ENCODE data around the gene RRAD.

The RRAD gene

DNA sequence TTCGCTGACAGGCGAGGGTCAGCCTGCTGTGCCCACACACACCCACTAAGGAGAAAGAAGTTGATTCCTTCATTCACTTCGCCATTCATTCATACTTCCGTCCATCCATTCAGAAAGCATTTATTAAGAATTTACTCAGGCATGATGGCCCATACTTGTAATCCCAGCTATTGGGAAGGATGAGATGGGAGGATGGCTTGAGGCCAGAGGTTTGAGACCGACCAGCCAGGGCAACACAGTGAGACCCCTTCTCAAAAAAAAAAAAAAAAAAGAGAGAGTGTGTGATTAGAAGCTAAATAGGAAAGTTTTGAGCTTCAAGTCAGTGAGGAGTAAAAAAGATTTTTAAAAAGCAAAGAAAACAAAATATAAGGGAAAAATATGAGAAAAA, 18.7 kb upstream of the RRAD start:
- DNase-seq (ENCODE audit: low read depth) = no peak
- no peak for TF ChIP-seq CTCF (IDR thresholded peaks at IDR 0.05; ENCODE audit: insufficient read depth, low read depth, low read length, missing control alignments)
- H3K4me3 ChIP-seq (ENCODE audit: low read depth, low read length) = no peak overlapping the region

- no peak for TF ChIP-seq CTCF (IDR thresholded peaks at IDR 0.05; ENCODE audit: insufficient read depth, low read depth, low read length, missing control alignments)
- no peak overlapping the region for H3K4me3 ChIP-seq (ENCODE audit: low read depth, low read length)
- no peak for DNase-seq (ENCODE audit: low read depth)
These were observed 18.2 kb upstream of the RRAD start for GRCh38 chr16:66943426-66944053.

DNA sequence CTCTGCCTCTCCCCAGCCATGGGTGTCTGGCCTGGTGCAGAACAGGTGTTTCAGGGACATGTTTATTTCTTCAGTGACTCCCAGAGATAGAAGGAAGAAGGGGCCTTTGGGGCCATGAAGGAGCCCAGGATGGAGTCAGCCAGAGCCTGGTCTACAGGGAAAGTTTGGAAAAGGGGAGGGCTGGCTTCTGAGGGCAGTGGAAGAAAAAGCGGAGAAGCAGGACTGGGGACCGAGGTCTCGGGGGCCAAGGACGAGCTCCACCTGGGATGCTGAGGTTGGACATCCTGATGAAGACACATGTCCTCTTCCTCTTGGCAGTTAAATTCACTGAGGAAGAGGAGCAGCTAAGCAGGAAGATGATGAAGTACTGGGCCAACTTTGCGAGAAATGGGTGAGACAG, 17.6 kb upstream of the RRAD start:
- no peak for TF ChIP-seq CTCF (IDR thresholded peaks at IDR 0.05; ENCODE audit: insufficient read depth, low read depth, low read length, missing control alignments)
- H3K4me3 ChIP-seq (ENCODE audit: low read depth, low read length) = no peak overlapping the region
- DNase-seq (ENCODE audit: low read depth) = no peak

- TF ChIP-seq CTCF (IDR thresholded peaks at IDR 0.05; ENCODE audit: insufficient read depth, low read depth, low read length, missing control alignments) = no peak
- H3K4me3 ChIP-seq (ENCODE audit: low read depth, low read length) = no peak overlapping the region
- no peak for DNase-seq (ENCODE audit: low read depth)
These were observed 14.9 kb upstream of the RRAD start for GRCh38 chr16:66940236-66940635.

- DNase-seq (ENCODE audit: low read depth) = no peak
- TF ChIP-seq CTCF (IDR thresholded peaks at IDR 0.05; ENCODE audit: insufficient read depth, low read depth, low read length, missing control alignments) = no peak
- no peak overlapping the region for H3K4me3 ChIP-seq (ENCODE audit: low read depth, low read length)
These were observed 14.0 kb upstream of the RRAD start for GRCh38 chr16:66939366-66939765.

DNA sequence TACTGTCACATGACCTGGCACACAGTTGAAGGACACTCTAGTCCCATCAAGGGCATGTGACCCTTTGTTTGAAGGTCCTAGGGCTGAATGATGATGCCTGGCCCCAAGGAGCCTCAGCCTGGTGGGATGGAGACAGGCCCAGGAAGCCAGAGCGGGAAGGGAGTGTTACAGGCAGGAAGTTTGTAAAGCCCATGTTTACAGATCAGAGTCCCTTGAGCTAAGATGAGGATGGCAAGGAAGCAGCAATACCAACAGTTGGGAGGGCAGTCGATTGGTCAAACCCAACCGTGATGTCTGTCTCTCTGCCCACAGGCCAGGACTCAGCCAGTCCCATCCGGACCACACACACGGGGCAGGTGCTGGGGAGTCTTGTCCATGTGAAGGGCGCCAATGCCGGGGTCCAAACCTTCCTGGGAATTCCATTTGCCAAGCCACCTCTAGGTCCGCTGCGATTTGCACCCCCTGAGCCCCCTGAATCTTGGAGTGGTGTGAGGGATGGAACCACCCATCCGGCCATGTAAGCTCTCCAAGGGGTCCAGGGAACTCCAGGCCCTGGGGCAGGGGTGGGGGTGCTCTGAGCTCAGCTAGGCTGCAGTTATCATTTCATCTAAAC, 12.5 kb upstream of the RRAD start:
- no peak for DNase-seq (ENCODE audit: low read depth)
- no peak for TF ChIP-seq CTCF (IDR thresholded peaks at IDR 0.05; ENCODE audit: insufficient read depth, low read depth, low read length, missing control alignments)
- no peak overlapping the region for H3K4me3 ChIP-seq (ENCODE audit: low read depth, low read length)

All from GM12865 (cell line).